K562 (cell line): Measurements from ENCODE around the gene FCRL6. TPM values are rescaled to one million over a fixed set of nuclear protein-coding genes. Genes with fewer than 3 reads are reported as not detected.

ENCODE experiments used
- ATAC-seq: fragments of 200-7000 bp; cut with Tn5 transposase; 3 replicates; pipeline ENCODE4 v1.9.1; 2020; ENCODE audit warnings: moderate library complexity
- BruUV-seq: library from RNA; stranded (reverse); fragments of 400-500 nt; replicated peaks from 2 replicates; lab custom pipeline; 2021; lab: Mats Ljungman, UMichigan
- CTCF ChIA-PET: fragments of 300-600 bp; formaldehyde crosslinking; extraction: SDS; loops from one replicate; lab custom pipeline; 2021; ENCODE audit warnings: low intra/inter-chr PET ratio; lab: Yijun Ruan, JAX
- POLR2A ChIA-PET: fragments of 300-600, 350-650 bp; sonication (Branson Sonifier 250); formaldehyde crosslinking; extraction: SDS; loops from one replicate; lab custom pipeline; 2021; ENCODE audit warnings: antibody characterized with exemption, inconsistent platforms; lab: Yijun Ruan, JAX
- DNase-seq, 4 experiments: peaks; one replicate each; pipeline versions ENCODE4 v3.0.0 to v3.0.0-alpha.2; 2011 to 2018; ENCODE audit warnings: low spot score in 3 of 4, mixed read lengths in 3 of 4; ENCODE audit errors: extremely low read depth in 1 of 4
- FAIRE-seq: peaks from 2 replicates; lab custom pipeline; 2011; peaks lifted over from hg19 to GRCh38; lab: Jason Lieb, UNC
- H2AFZ ChIP-seq: 2 replicates; pipeline ENCODE4 v1.6.0; 2011; ENCODE audit warnings: low read depth, low read length, control low read depth, inconsistent platforms
- H3K27ac ChIP-seq: fragments of 200-600 bp; 3 replicates; pipeline ENCODE4 v1.8.0; 2011; ENCODE audit warnings: low read depth, mild to moderate bottlenecking, control low read depth, inconsistent platforms, low read length, moderate library complexity, mixed read lengths; ENCODE audit errors: extremely low read depth
- H3K27me3 ChIP-seq, 2 experiments: fragments of 300-600 bp in 1 of 2; 2 replicates in 1 of 2; 3 replicates in 1 of 2; pipeline versions ENCODE4 v1.6.0 to v1.8.0; 2011; ENCODE audit warnings: inconsistent platforms in 2 of 2, low read length in 2 of 2, mild to moderate bottlenecking in 1 of 2, mixed read lengths in 1 of 2, moderate library complexity in 1 of 2; ENCODE audit not compliant: control insufficient read depth in 2 of 2, insufficient read depth in 2 of 2
- H3K36me3 ChIP-seq: fragments of 300-600 bp; 3 replicates; pipeline ENCODE4 v1.8.0; 2011; ENCODE audit warnings: mild to moderate bottlenecking, low read length, inconsistent platforms; ENCODE audit not compliant: control insufficient read depth, insufficient read depth
- H3K4me1 ChIP-seq, 2 experiments: fragments of 200-600 bp in 1 of 2; replicated peaks in 1 of 2; 2 replicates in 1 of 2; 3 replicates in 1 of 2; pipeline versions ENCODE4 v1.5.1 to v1.8.0; 2011; ENCODE audit warnings: inconsistent platforms in 2 of 2, low read length in 2 of 2, mild to moderate bottlenecking in 1 of 2, mixed read lengths in 1 of 2, moderate library complexity in 1 of 2; ENCODE audit not compliant: control insufficient read depth in 2 of 2, insufficient read depth in 2 of 2
- H3K4me2 ChIP-seq: 2 replicates; pipeline ENCODE4 v1.6.1; 2011; ENCODE audit warnings: low read length, control low read depth, inconsistent platforms, mixed read lengths; ENCODE audit not compliant: insufficient read depth
- H3K4me3 ChIP-seq: fragments of 200-600 bp; sonication (generic), shearing (Covaris generic); 2 replicates; pipeline ENCODE4 v1.5.1; 2016; ENCODE audit warnings: control low read depth, inconsistent platforms
- H3K79me2 ChIP-seq: fragments of 200-600 bp; 3 replicates; pipeline ENCODE4 v1.8.0; 2011; ENCODE audit warnings: low read length, inconsistent platforms; ENCODE audit not compliant: control insufficient read depth, insufficient read depth
- H3K9ac ChIP-seq, 2 experiments: 2 replicates each; pipeline versions ENCODE4 v1.6.0 to v1.6.1; 2011; ENCODE audit warnings: low read depth in 2 of 2, low read length in 2 of 2, control low read depth in 1 of 2, inconsistent platforms in 1 of 2, mild to moderate bottlenecking in 1 of 2, mixed read lengths in 1 of 2; ENCODE audit not compliant: insufficient read depth in 1 of 2
- H3K9me1 ChIP-seq: one replicate; pipeline ENCODE4 v1.6.0; 2011; ENCODE audit warnings: inconsistent platforms, mild to moderate bottlenecking, low read length, moderate library complexity; ENCODE audit not compliant: control insufficient read depth, insufficient read depth
- H3K9me3 ChIP-seq: replicated peaks from 2 replicates; pipeline ENCODE4 v1.5.1; 2011; ENCODE audit warnings: low read depth, low read length, inconsistent platforms; ENCODE audit not compliant: control insufficient read depth, insufficient read depth
- H4K20me1 ChIP-seq: replicated peaks from 2 replicates; pipeline ENCODE4 v1.6.1; 2011; ENCODE audit warnings: low read length, inconsistent platforms, mixed read lengths; ENCODE audit not compliant: control insufficient read depth, insufficient read depth
- CEBPB ChIP-seq: fragments of 450-650 bp; IDR thresholded peaks from 2 replicates; pipeline ENCODE4 v1.6.1; 2016; ENCODE audit warnings: missing genetic modification characterization, missing compliant biosample characterization
- EP400 ChIP-seq: fragments of 450-650 bp; IDR thresholded peaks from 2 replicates; pipeline ENCODE4 v1.6.1; 2017; ENCODE audit warnings: antibody characterized with exemption, mild to moderate bottlenecking, moderate library complexity
- FOXA3 ChIP-seq, 2 experiments: fragments of 450-650 bp in 1 of 2; sonication (generic) in 1 of 2; formaldehyde crosslinking; IDR thresholded peaks in 1 of 2; conservative IDR thresholded peaks in 1 of 2; 2 replicates each; pipeline versions ENCODE4 v1.4.0 to v1.8.0; 2020 to 2022; ENCODE audit warnings: mild to moderate bottlenecking in 2 of 2, missing genetic modification reagents in 1 of 2
- GMEB1 ChIP-seq: fragments of 250-450 bp; sonication (Bioruptor Pico); IDR thresholded peaks from 2 replicates; pipeline ENCODE4 v1.4.0; 2020; ENCODE audit warnings: mild to moderate bottlenecking
- MYC ChIP-seq, 2 experiments: fragments of 250-450 bp in 1 of 2; sonication (Bioruptor Pico) in 1 of 2; IDR thresholded peaks; 2 replicates each; pipeline versions ENCODE4 v1.5.1 to v1.6.1; 2012 to 2021; ENCODE audit warnings: low read depth in 2 of 2, borderline replicate concordance in 1 of 2, improper control_type of control experiment in 1 of 2, low read length in 1 of 2, mild to moderate bottlenecking in 1 of 2, moderate library complexity in 1 of 2
- NBN ChIP-seq: fragments of 450-650 bp; IDR thresholded peaks from 2 replicates; pipeline ENCODE4 v1.6.1; 2016; ENCODE audit warnings: low read depth, mild to moderate bottlenecking
- SMARCE1 ChIP-seq: fragments of 450-650 bp; IDR thresholded peaks from 2 replicates; pipeline ENCODE4 v1.7.1; 2016; ENCODE audit warnings: mild to moderate bottlenecking
- TAF9B ChIP-seq: fragments of 450-650 bp; IDR thresholded peaks from 2 replicates; pipeline ENCODE4 v1.6.1; 2018; ENCODE audit warnings: mild to moderate bottlenecking; ENCODE audit not compliant: partially characterized antibody
- TRIM24 ChIP-seq, 2 experiments: fragments of 450-650 bp; IDR thresholded peaks; 2 replicates each; pipeline ENCODE4 v1.6.1; 2016
- ZNF316 ChIP-seq: fragments of 450-650 bp; IDR thresholded peaks from 2 replicates; pipeline ENCODE4 v1.6.1; 2016
- WGBS: fragments of 100-300 bp; shearing (Covaris generic); methylation state at CpG from one replicate; pipeline ENCODE4 v1.1.6; 2016; ENCODE audit warnings: low coverage, mixed read lengths; ENCODE audit not compliant: insufficient coverage; ENCODE audit errors: missing lambda C conversion rate; 5-methylcytosine and 5-hydroxymethylcytosine counted together
- in situ Hi-C: fragments of 300-500 bp; cut with MboI; formaldehyde crosslinking; loops from 4 replicates; pipeline ENCODE4 v1.15.0; 2018; ENCODE audit warnings: inconsistent platforms, mixed read lengths
- intact Hi-C: fragments of 100-400 bp; cut with micrococcal nuclease; formaldehyde crosslinking; loops from 2 replicates; pipeline ENCODE4 v1.14.2; 2022
- polyA plus RNA-seq, 8 experiments: library from polyadenylated mRNA; depleted of rRNA in 4 of 8; stranded (reverse) in 5 of 8; unstranded in 3 of 8; fragments of >200 nt; fragmentation: Nextera tagmentation in 2 of 8; fragmentation: Illumina TruSeq in 1 of 8; extraction: Ambion mirVana in 2 of 8; extraction: Trizol in 1 of 8; gene quantifications; 2 replicates each; pipeline versions ENCODE4 v1.2.1 to v1.2.3, GENCODE V29; 2011 to 2014; ENCODE audit warnings: inconsistent platforms in 1 of 8, missing spikeins in 1 of 8
- total RNA-seq, 7 experiments: library from RNA; depleted of rRNA in 6 of 7; stranded (reverse); fragments of >200 nt in 6 of 7; fragmentation: Illumina TruSeq in 2 of 7; extraction: Trizol in 2 of 7; gene quantifications; 2 replicates each; pipeline versions ENCODE4 v1.2.1 to v1.2.3, GENCODE V29; 2011 to 2021; ENCODE audit warnings: low replicate concordance in 1 of 7
- TF ChIP-seq, protein P1 (sequence below): fragments of 450-650 bp; IDR thresholded peaks from 2 replicates; pipeline ENCODE4 v1.6.1; 2016

Gene FCRL6
- total and polyA plus RNA-seq, 9 of the 15 experiments (the other 6 are each of a cell fraction or from before 2014, with no cell fraction given): not detected

DNA sequence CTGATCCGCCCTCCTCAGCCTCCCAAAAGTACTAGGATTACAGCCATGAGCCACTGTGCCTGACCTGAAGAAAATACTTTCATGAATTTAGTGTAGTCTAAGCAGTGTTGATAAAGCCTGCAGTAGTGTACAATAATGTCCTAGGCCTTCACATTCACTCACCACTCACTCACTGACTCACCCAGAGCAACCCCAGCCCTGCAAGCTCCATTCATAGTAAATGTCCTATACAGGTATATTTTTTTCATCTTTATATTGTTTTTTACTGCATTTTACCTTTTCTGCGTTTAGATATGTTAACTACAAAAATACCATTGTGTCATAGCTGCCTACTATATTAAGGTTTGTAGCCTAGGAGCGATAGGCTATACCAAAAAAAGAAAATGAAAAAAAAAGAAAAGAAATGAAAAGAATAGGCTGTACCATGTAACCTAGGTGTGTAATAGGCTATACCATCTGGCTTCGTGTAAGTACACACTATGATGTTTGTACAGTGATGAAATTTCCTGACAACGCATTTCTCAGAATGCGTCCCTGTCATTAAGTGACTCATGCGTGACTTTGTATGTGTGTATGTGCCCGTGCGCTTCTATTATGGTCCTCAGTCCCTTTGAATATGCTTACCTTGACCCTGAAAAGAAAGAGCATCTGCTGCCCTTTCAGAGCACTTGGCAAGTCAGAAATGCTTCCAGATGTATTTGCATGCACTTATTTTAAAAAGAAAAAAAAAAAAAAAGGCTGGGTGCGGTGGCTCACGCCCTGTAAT lies 15.3 kb downstream of the FCRL6 start:
- peaks cover 0 to 18% of the 10 kb centered on the region in 2 experiments; a peak in 4 of 5 replicates for H3K27me3 ChIP-seq
- no peak overlapping the region for H3K4me3 ChIP-seq
- peaks cover 0 to 9% of the 10 kb centered on the region in 2 experiments; a peak in 2 of 5 replicates for H3K4me1 ChIP-seq
- no peaks in the 10 kb centered on the region for H3K79me2 ChIP-seq
- intact Hi-C loops (loop anchor here (5.0 kb wide), 1 partner anchor 35 kb away; the partner anchor contains the start of gene DUSP23), in situ Hi-C loops (no loop called here)
- H2AFZ ChIP-seq: 0 out of 2 replicates have a peak overlapping the region, but pooled peaks have one; percentile 39
- POLR2A ChIA-PET: interaction anchor here (0.6 to 0.8 kb wide), 2 partner anchors 22 to 24 kb away, joined by 3 to 4 read pairs; no protein-coding TSS in a partner anchor
- no peaks in the 10 kb centered on the region for H4K20me1 ChIP-seq
- no peak overlapping the region for H3K27ac ChIP-seq
- no peaks in the 10 kb centered on the region for H3K9me3 ChIP-seq
- H3K9ac ChIP-seq: no peak overlapping the region
- BruUV-seq: no TSS peak
- CTCF ChIA-PET: no interaction called here
- 20% methylated on average over 11 of the region's 11 CpGs for WGBS
- FAIRE-seq: peak; percentile 67
- peak in 2 of 4 experiments; percentile 22 to 57 for DNase-seq
- peak overlapping the region; percentile 48 for H3K4me2 ChIP-seq
- H3K9me1 ChIP-seq: no peaks in the 10 kb centered on the region
- no peaks in the 10 kb centered on the region for H3K36me3 ChIP-seq
- ATAC-seq: peak; percentile 89
- TF ChIP-seq MYC (IDR thresholded peaks at IDR 0.05; ENCODE audit: low read depth, low read length): 0 out of 2 replicates have a peak, but pooled peaks have one; percentile 43
- TF ChIP-seq MYC (CRISPR knock-in tag; IDR thresholded peaks at IDR 0.05; ENCODE audit: borderline replicate concordance, low read depth): no peak
- TF ChIP-seq, protein P1, sequence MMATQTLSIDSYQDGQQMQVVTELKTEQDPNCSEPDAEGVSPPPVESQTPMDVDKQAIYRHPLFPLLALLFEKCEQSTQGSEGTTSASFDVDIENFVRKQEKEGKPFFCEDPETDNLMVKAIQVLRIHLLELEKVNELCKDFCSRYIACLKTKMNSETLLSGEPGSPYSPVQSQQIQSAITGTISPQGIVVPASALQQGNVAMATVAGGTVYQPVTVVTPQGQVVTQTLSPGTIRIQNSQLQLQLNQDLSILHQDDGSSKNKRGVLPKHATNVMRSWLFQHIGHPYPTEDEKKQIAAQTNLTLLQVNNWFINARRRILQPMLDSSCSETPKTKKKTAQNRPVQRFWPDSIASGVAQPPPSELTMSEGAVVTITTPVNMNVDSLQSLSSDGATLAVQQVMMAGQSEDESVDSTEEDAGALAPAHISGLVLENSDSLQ: peak; percentile 61
- no peak for TF ChIP-seq GMEB1 (CRISPR knock-in tag)
- peak; percentile 85 to 92 for TF ChIP-seq TRIM24 (IDR thresholded peaks at IDR 0.05)
- peak; percentile 97 for TF ChIP-seq ZNF316
- peak; percentile 75 for TF ChIP-seq SMARCE1
- peak; percentile 42 for TF ChIP-seq TAF9B
- peak; percentile 29; the same call in 1 of the 2 replicates for TF ChIP-seq NBN
- TF ChIP-seq CEBPB: peak; percentile 55; the same call in 1 of the 2 replicates
- peak; percentile 86 to 94 for TF ChIP-seq FOXA3 (CRISPR knock-in tag; conservative IDR thresholded peaks at IDR 0.05 in 1 of 2, IDR thresholded peaks at IDR 0.05 in 1 of 2)
- TF ChIP-seq EP400: peak; percentile 31; the same call in 1 of the 2 replicates
